B cell (primary cell): ENCODE measurements around the gene PRPSAP1.

ENCODE experiments used
- CTCF ChIP-seq: fragments of 200-600 bp; IDR thresholded peaks from one replicate; pipeline ENCODE4 v1.8.0; 2022; ENCODE audit warnings: antibody characterized with exemption, mild to moderate bottlenecking
- EZH2 ChIP-seq: IDR thresholded peaks from 2 replicates; pipeline ENCODE4 v1.6.1; 2012; ENCODE audit warnings: borderline replicate concordance, low read depth, mild to moderate bottlenecking, moderate library complexity, low read length; ENCODE audit not compliant: insufficient read depth, poor library complexity, severe bottlenecking

GRCh38 chr17:76383546-76384221, 30.0 kb upstream of the PRPSAP1 start:
- peak; percentile 46 for TF ChIP-seq CTCF
- TF ChIP-seq EZH2: no peak
